K562 (cell line): ENCODE data around the gene SH2B2. TPM values are rescaled to one million over a fixed set of nuclear protein-coding genes. Genes with fewer than 3 reads are reported as not detected.

Experiments used
- ATAC-seq: fragments of 200-7000 bp; cut with Tn5 transposase; 3 replicates; pipeline ENCODE4 v1.9.1; 2020; ENCODE audit warnings: moderate library complexity
- BruUV-seq: library from RNA; stranded (reverse); fragments of 400-500 nt; replicated peaks from 2 replicates; lab custom pipeline; 2021; lab: Mats Ljungman, UMichigan
- CTCF ChIA-PET: fragments of 300-600 bp; formaldehyde crosslinking; extraction: SDS; loops from one replicate; lab custom pipeline; 2021; ENCODE audit warnings: low intra/inter-chr PET ratio; lab: Yijun Ruan, JAX
- POLR2A ChIA-PET: fragments of 300-600, 350-650 bp; sonication (Branson Sonifier 250); formaldehyde crosslinking; extraction: SDS; loops from one replicate; lab custom pipeline; 2021; ENCODE audit warnings: antibody characterized with exemption, inconsistent platforms; lab: Yijun Ruan, JAX
- DNase-seq, 4 experiments: peaks; one replicate each; pipeline versions ENCODE4 v3.0.0 to v3.0.0-alpha.2; 2011 to 2018; ENCODE audit warnings: low spot score in 3 of 4, mixed read lengths in 3 of 4; ENCODE audit errors: extremely low read depth in 1 of 4
- FAIRE-seq: peaks from 2 replicates; lab custom pipeline; 2011; peaks lifted over from hg19 to GRCh38; lab: Jason Lieb, UNC
- H2AFZ ChIP-seq: 2 replicates; pipeline ENCODE4 v1.6.0; 2011; ENCODE audit warnings: low read depth, low read length, control low read depth, inconsistent platforms
- H3K27ac ChIP-seq: fragments of 200-600 bp; 3 replicates; pipeline ENCODE4 v1.8.0; 2011; ENCODE audit warnings: low read depth, mild to moderate bottlenecking, control low read depth, inconsistent platforms, low read length, moderate library complexity, mixed read lengths; ENCODE audit errors: extremely low read depth
- H3K27me3 ChIP-seq, 2 experiments: fragments of 300-600 bp in 1 of 2; 2 replicates in 1 of 2; 3 replicates in 1 of 2; pipeline versions ENCODE4 v1.6.0 to v1.8.0; 2011; ENCODE audit warnings: inconsistent platforms in 2 of 2, low read length in 2 of 2, mild to moderate bottlenecking in 1 of 2, mixed read lengths in 1 of 2, moderate library complexity in 1 of 2; ENCODE audit not compliant: control insufficient read depth in 2 of 2, insufficient read depth in 2 of 2
- H3K36me3 ChIP-seq: fragments of 300-600 bp; 3 replicates; pipeline ENCODE4 v1.8.0; 2011; ENCODE audit warnings: mild to moderate bottlenecking, low read length, inconsistent platforms; ENCODE audit not compliant: control insufficient read depth, insufficient read depth
- H3K4me1 ChIP-seq, 2 experiments: fragments of 200-600 bp in 1 of 2; replicated peaks in 1 of 2; 2 replicates in 1 of 2; 3 replicates in 1 of 2; pipeline versions ENCODE4 v1.5.1 to v1.8.0; 2011; ENCODE audit warnings: inconsistent platforms in 2 of 2, low read length in 2 of 2, mild to moderate bottlenecking in 1 of 2, mixed read lengths in 1 of 2, moderate library complexity in 1 of 2; ENCODE audit not compliant: control insufficient read depth in 2 of 2, insufficient read depth in 2 of 2
- H3K4me2 ChIP-seq: 2 replicates; pipeline ENCODE4 v1.6.1; 2011; ENCODE audit warnings: low read length, control low read depth, inconsistent platforms, mixed read lengths; ENCODE audit not compliant: insufficient read depth
- H3K4me3 ChIP-seq: fragments of 200-600 bp; sonication (generic), shearing (Covaris generic); 2 replicates; pipeline ENCODE4 v1.5.1; 2016; ENCODE audit warnings: control low read depth, inconsistent platforms
- H3K79me2 ChIP-seq: fragments of 200-600 bp; 3 replicates; pipeline ENCODE4 v1.8.0; 2011; ENCODE audit warnings: low read length, inconsistent platforms; ENCODE audit not compliant: control insufficient read depth, insufficient read depth
- H3K9ac ChIP-seq, 2 experiments: 2 replicates each; pipeline versions ENCODE4 v1.6.0 to v1.6.1; 2011; ENCODE audit warnings: low read depth in 2 of 2, low read length in 2 of 2, control low read depth in 1 of 2, inconsistent platforms in 1 of 2, mild to moderate bottlenecking in 1 of 2, mixed read lengths in 1 of 2; ENCODE audit not compliant: insufficient read depth in 1 of 2
- H3K9me1 ChIP-seq: one replicate; pipeline ENCODE4 v1.6.0; 2011; ENCODE audit warnings: inconsistent platforms, mild to moderate bottlenecking, low read length, moderate library complexity; ENCODE audit not compliant: control insufficient read depth, insufficient read depth
- H3K9me3 ChIP-seq: replicated peaks from 2 replicates; pipeline ENCODE4 v1.5.1; 2011; ENCODE audit warnings: low read depth, low read length, inconsistent platforms; ENCODE audit not compliant: control insufficient read depth, insufficient read depth
- H4K20me1 ChIP-seq: replicated peaks from 2 replicates; pipeline ENCODE4 v1.6.1; 2011; ENCODE audit warnings: low read length, inconsistent platforms, mixed read lengths; ENCODE audit not compliant: control insufficient read depth, insufficient read depth
- CHD4 ChIP-seq: fragments of 200-600 bp; sonication (generic); IDR thresholded peaks from 3 replicates; pipeline ENCODE4 v1.6.1; 2012; ENCODE audit warnings: low read depth, mild to moderate bottlenecking, mixed read lengths, low read length, inconsistent platforms; ENCODE audit not compliant: insufficient read depth, insufficient replicate concordance, poor library complexity, severe bottlenecking
- FOXA3 ChIP-seq, 2 experiments: fragments of 450-650 bp in 1 of 2; sonication (generic) in 1 of 2; formaldehyde crosslinking; IDR thresholded peaks in 1 of 2; conservative IDR thresholded peaks in 1 of 2; 2 replicates each; pipeline versions ENCODE4 v1.4.0 to v1.8.0; 2020 to 2022; ENCODE audit warnings: mild to moderate bottlenecking in 2 of 2, missing genetic modification reagents in 1 of 2
- HDAC3 ChIP-seq: fragments of 450-650 bp; IDR thresholded peaks from 2 replicates; pipeline ENCODE4 v1.6.1; 2018; ENCODE audit warnings: borderline replicate concordance, mild to moderate bottlenecking, moderate library complexity; ENCODE audit not compliant: partially characterized antibody
- HMGXB4 ChIP-seq: sonication (generic); formaldehyde crosslinking; IDR thresholded peaks from 2 replicates; pipeline ENCODE4 v1.8.1; 2023; ENCODE audit warnings: mild to moderate bottlenecking, missing genetic modification reagents
- MAFG ChIP-seq: fragments of 450-650 bp; conservative IDR thresholded peaks from 2 replicates; pipeline ENCODE4 v1.6.1; 2016; ENCODE audit warnings: missing genetic modification characterization, missing compliant biosample characterization
- MXD1 ChIP-seq: fragments of 250-450 bp; sonication (Bioruptor Pico); IDR thresholded peaks from 2 replicates; pipeline ENCODE4 v1.8.0; 2021; ENCODE audit warnings: borderline replicate concordance, mild to moderate bottlenecking, moderate library complexity; ENCODE audit not compliant: poor library complexity, severe bottlenecking
- MYC ChIP-seq, 2 experiments: fragments of 250-450 bp in 1 of 2; sonication (Bioruptor Pico) in 1 of 2; IDR thresholded peaks; 2 replicates each; pipeline versions ENCODE4 v1.5.1 to v1.6.1; 2012 to 2021; ENCODE audit warnings: low read depth in 2 of 2, borderline replicate concordance in 1 of 2, improper control_type of control experiment in 1 of 2, low read length in 1 of 2, mild to moderate bottlenecking in 1 of 2, moderate library complexity in 1 of 2
- NFIC ChIP-seq: fragments of 450-650 bp; IDR thresholded peaks from 2 replicates; pipeline ENCODE4 v1.6.1; 2017; ENCODE audit warnings: mild to moderate bottlenecking, inconsistent platforms
- SNIP1 ChIP-seq: fragments of 450-650 bp; IDR thresholded peaks from 2 replicates; pipeline ENCODE4 v1.7.1; 2017; ENCODE audit warnings: low read depth, mild to moderate bottlenecking
- TRIM25 ChIP-seq: fragments of 450-650 bp; IDR thresholded peaks from 2 replicates; pipeline ENCODE4 v1.7.0; 2016; ENCODE audit warnings: borderline replicate concordance
- ZBTB12 ChIP-seq: fragments of 250-450 bp; sonication (Bioruptor Pico); IDR thresholded peaks from 2 replicates; pipeline ENCODE4 v1.4.0; 2020
- ZNF174 ChIP-seq: fragments of 250-450 bp; sonication (Bioruptor Pico); IDR thresholded peaks from 2 replicates; pipeline ENCODE4 v1.4.0; 2020; ENCODE audit warnings: mild to moderate bottlenecking
- ZNF217 ChIP-seq: sonication (generic); formaldehyde crosslinking; IDR thresholded peaks from 2 replicates; pipeline ENCODE4 v1.8.0; 2022; ENCODE audit warnings: mild to moderate bottlenecking, missing genetic modification reagents
- ZNF253 ChIP-seq: fragments of 250-450 bp; sonication (Bioruptor Pico); conservative IDR thresholded peaks from 2 replicates; pipeline ENCODE4 v1.6.1; 2021; ENCODE audit warnings: mild to moderate bottlenecking
- ZNF778 ChIP-seq: fragments of 450-650 bp; formaldehyde crosslinking; IDR thresholded peaks from 2 replicates; pipeline ENCODE4 v1.4.0; 2020; ENCODE audit warnings: mild to moderate bottlenecking, moderate library complexity
- WGBS: fragments of 100-300 bp; shearing (Covaris generic); methylation state at CpG from one replicate; pipeline ENCODE4 v1.1.6; 2016; ENCODE audit warnings: low coverage, mixed read lengths; ENCODE audit not compliant: insufficient coverage; ENCODE audit errors: missing lambda C conversion rate; 5-methylcytosine and 5-hydroxymethylcytosine counted together
- in situ Hi-C: fragments of 300-500 bp; cut with MboI; formaldehyde crosslinking; loops from 4 replicates; pipeline ENCODE4 v1.15.0; 2018; ENCODE audit warnings: inconsistent platforms, mixed read lengths
- intact Hi-C: fragments of 100-400 bp; cut with micrococcal nuclease; formaldehyde crosslinking; loops from 2 replicates; pipeline ENCODE4 v1.14.2; 2022
- polyA plus RNA-seq, 8 experiments: library from polyadenylated mRNA; depleted of rRNA in 4 of 8; stranded (reverse) in 5 of 8; unstranded in 3 of 8; fragments of >200 nt; fragmentation: Nextera tagmentation in 2 of 8; fragmentation: Illumina TruSeq in 1 of 8; extraction: Ambion mirVana in 2 of 8; extraction: Trizol in 1 of 8; gene quantifications; 2 replicates each; pipeline versions ENCODE4 v1.2.1 to v1.2.3, GENCODE V29; 2011 to 2014; ENCODE audit warnings: inconsistent platforms in 1 of 8, missing spikeins in 1 of 8
- total RNA-seq, 7 experiments: library from RNA; depleted of rRNA in 6 of 7; stranded (reverse); fragments of >200 nt in 6 of 7; fragmentation: Illumina TruSeq in 2 of 7; extraction: Trizol in 2 of 7; gene quantifications; 2 replicates each; pipeline versions ENCODE4 v1.2.1 to v1.2.3, GENCODE V29; 2011 to 2021; ENCODE audit warnings: low replicate concordance in 1 of 7

Gene SH2B2
- total and polyA plus RNA-seq, 9 of the 15 experiments (the other 6 are each of a cell fraction or from before 2014, with no cell fraction given), result 0.03 to 0.89 (median 0.07) TPM; not detected in 4

GRCh38 chr7:102285540-102286236 lies 980 bp upstream of the SH2B2 start:
- Histone ChIP-seq H4K20me1 (peaks cover 25% of the 10 kb centered on the region), H3K79me2 (no peaks in the 10 kb centered on the region), H3K4me2 (peak overlapping the region; percentile 75), H3K4me3 (peak overlapping the region; percentile 55; the same call in 1 of the 2 replicates), H3K27ac (no peak overlapping the region), H3K27me3 (peaks cover 20 to 45% of the 10 kb centered on the region in 2 experiments; a peak in 4 of 5 replicates), H3K9me3 (no peaks in the 10 kb centered on the region), H3K9ac (peak overlapping the region in 1 of 2 experiments; percentile 89; a peak in 2 of 4 replicates), H3K9me1 (no peaks in the 10 kb centered on the region), H2AFZ (no peak overlapping the region; the same call in 1 of the 2 replicates), H3K36me3 (no peaks in the 10 kb centered on the region), H3K4me1 (peaks cover 10 to 52% of the 10 kb centered on the region in 2 experiments; a peak in 4 of 5 replicates)
- FAIRE-seq (no peak), DNase-seq (no peak), ATAC-seq (no peak)
- in situ Hi-C loops, result loop anchor here (5.0 kb wide), 1 partner anchor 37 kb away; no protein-coding TSS in a partner anchor
- WGBS, result 16% methylated on average over 15 of the region's 19 CpGs
- BruUV-seq, result no TSS peak
- CTCF ChIA-PET, result interaction anchor here (0.9 kb wide), 1 partner anchor 105 kb away, joined by 3 read pairs; no protein-coding TSS in a partner anchor
- intact Hi-C loops, result no loop called here
- POLR2A ChIA-PET, result no interaction called here
- no peak for TF ChIP-seq ZNF174 (CRISPR knock-in tag)
- no peak for TF ChIP-seq NFIC
- TF ChIP-seq FOXA3 (CRISPR knock-in tag; conservative IDR thresholded peaks at IDR 0.05 in 1 of 2, IDR thresholded peaks at IDR 0.05 in 1 of 2), result no peak
- TF ChIP-seq MYC (IDR thresholded peaks at IDR 0.05; ENCODE audit: low read depth, low read length), result no peak
- TF ChIP-seq MYC (CRISPR knock-in tag; IDR thresholded peaks at IDR 0.05; ENCODE audit: borderline replicate concordance, low read depth), result 0 out of 2 replicates have a peak, but pooled peaks have one; percentile 32
- no peak for TF ChIP-seq MAFG (tag)
- TF ChIP-seq ZNF778 (CRISPR knock-in tag), result no peak
- TF ChIP-seq TRIM25, result no peak
- no peak for TF ChIP-seq ZNF217
- no peak for TF ChIP-seq CHD4
- no peak for TF ChIP-seq MXD1
- TF ChIP-seq SNIP1, result no peak
- TF ChIP-seq ZBTB12 (CRISPR knock-in tag), result no peak
- TF ChIP-seq ZNF253 (CRISPR knock-in tag), result no peak
- no peak for TF ChIP-seq HDAC3
- 0 out of 2 replicates have a peak, but pooled peaks have one; percentile 77 for TF ChIP-seq HMGXB4 (CRISPR knock-in tag)
